Measurements from ENCODE around the gene PI3. TPM values are rescaled to one million over a fixed set of nuclear protein-coding genes. Genes with fewer than 3 reads are reported as not detected.

PI3 gene
- total RNA-seq, 1 experiment from 2014 or later: not detected

- DNase-seq (ENCODE audit: low spot score): no peak
- in situ Hi-C loops (cut with HindIII; ENCODE audit: low sequenced_read_pairs): no loop called here
Observed at GRCh38 chr20:45179166-45179565, 4.5 kb downstream of the PI3 start.

DNA sequence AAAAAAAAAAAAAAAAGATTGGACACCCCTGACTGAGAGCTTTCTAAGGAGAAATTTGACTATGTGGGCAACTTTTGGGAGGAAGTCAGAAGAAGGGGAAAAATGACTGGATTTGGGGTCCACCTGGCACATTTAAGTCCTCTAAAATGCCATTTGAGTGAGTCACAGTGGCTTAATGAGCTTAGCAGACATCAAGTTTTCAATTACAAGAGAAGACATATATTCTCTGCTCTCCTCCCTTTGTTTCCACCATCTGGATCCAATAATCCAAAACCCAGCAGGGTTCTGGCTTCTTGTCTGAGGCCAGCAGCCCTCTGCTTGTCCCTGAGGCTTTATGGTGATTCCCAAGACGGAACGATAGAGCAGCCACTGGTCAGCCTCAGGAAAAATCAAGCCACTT lies 6.9 kb downstream of the PI3 start:
- in situ Hi-C loops (cut with HindIII; ENCODE audit: low sequenced_read_pairs): no loop called here
- DNase-seq (ENCODE audit: low spot score): peak; percentile 1

DNA sequence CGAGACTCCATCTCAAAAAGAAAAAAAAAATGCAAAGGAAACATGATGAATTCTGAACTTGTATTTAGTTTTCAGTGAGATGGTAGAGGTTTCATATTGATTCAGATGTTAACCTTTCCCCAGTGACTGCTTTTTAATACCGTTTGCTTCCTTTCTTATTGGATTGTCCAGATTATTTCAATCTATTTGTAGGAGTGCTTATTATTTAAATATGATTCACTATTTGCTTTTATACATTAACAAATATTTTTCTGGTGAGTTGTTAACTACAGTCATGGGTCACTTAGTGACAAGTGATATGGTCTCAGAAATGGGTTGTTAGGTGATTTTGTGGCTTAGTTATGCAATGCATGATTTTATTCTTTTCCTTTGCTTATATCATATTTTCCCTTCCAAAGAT lies 8.4 kb downstream of the PI3 start:
- in situ Hi-C loops (cut with HindIII; ENCODE audit: low sequenced_read_pairs): no loop called here
- DNase-seq (ENCODE audit: low spot score): no peak

DNA sequence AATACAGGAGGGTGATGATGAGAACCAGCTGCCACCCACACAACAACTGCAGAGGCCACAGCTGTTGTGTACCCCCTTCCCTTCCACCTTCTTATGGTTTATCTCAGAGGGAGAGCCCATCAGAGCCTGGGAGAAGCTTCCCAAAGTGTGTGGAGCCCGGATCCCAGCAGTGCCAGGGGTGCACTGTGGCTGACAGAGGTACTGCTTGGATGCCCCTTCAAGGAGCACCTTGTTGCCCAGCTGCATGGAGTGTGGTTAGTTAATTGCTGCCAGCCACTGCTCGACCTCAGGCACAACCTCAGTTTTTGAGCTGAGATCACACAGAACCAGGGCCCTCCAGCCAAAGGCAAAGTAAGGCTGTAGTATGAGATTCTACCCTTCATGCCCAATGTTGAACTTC lies 13.0 kb downstream of the PI3 start:
- no peak for DNase-seq (ENCODE audit: low spot score)

GRCh38 chr20:45189067-45189609 lies 14.4 kb downstream of the PI3 start:
- in situ Hi-C loops (cut with HindIII; ENCODE audit: low sequenced_read_pairs): no loop called here
- no peak for DNase-seq (ENCODE audit: low spot score)

More for the DNA sequence above, 13.0 kb downstream of the PI3 start:
- in situ Hi-C loops (cut with HindIII; ENCODE audit: low sequenced_read_pairs): no loop called here

DNA sequence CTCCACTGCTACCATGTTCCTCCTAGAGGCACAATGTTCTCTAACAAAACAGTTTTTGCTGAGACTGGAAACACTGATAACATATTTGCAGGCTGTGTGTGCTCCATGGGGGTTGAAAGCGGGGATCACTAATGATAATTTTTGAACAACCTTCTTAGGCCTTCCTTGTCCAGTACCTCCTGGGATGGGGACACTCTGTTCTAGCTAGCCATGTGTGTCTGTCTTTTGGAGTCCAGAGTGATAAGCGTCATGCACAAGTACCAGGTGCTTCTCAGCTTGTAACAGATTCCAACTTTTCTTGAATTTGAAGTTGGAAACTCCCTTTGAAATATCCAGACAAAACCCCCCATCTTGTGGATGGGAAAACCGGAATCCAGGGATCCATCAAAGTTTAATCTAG lies 15.2 kb downstream of the PI3 start:
- in situ Hi-C loops (cut with HindIII; ENCODE audit: low sequenced_read_pairs): no loop called here
- DNase-seq (ENCODE audit: low spot score): no peak

DNA sequence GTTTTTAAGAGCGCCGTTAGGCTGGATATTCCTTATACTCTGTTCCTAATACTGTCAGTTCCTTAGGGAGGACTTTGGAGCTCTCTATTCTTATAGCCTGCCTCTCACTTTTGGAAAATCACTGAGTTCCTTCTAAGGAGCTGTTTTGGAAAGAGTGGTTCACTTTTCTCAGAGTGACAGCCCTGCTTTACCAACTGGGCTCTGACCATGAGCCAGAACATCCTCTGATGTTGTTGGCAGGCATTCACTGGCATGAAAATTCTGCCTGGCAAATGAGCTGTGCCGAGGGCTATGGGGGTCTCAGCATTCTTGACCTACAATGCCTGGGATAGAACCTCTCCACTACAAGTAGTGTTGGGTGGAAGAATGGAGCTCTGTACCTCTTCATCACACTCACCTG lies 17.2 kb downstream of the PI3 start:
- in situ Hi-C loops (cut with HindIII; ENCODE audit: low sequenced_read_pairs): no loop called here
- DNase-seq (ENCODE audit: low spot score): no peak

- in situ Hi-C loops (cut with HindIII; ENCODE audit: low sequenced_read_pairs): no loop called here
- no peak for DNase-seq (ENCODE audit: low spot score)
Observed at GRCh38 chr20:45193331-45193730, 18.6 kb downstream of the PI3 start.

DNA sequence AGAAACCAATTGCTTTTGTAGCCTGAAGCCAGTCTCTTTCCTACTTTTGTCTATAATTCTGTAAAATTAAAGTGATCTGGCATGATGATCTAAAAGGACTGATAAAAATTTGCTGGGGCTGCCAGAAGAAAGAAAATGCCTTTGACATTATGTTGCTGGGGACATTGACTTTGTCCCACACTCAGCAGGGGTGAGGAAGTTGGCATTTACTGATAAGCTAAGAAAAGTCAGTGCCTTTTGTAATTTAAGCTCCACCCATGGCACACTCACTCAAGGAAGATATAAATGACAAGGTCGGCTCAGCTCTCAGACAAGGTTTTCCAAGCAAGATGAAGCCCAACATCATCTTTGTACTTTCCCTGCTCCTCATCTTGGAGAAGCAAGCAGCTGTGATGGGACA lies 32.0 kb downstream of the PI3 start, which contains the start of gene SEMG1:
TSS of gene SEMG1 (plus strand) at position 309 of the 400 bp plus-strand sequence. CDS start at position 330, 21 bp downstream.
- in situ Hi-C loops (cut with HindIII; ENCODE audit: low sequenced_read_pairs): no loop called here
- DNase-seq (ENCODE audit: low spot score): no peak

GRCh38 chr20:45209924-45210323 lies 35.2 kb downstream of the PI3 start:
- no peak for DNase-seq (ENCODE audit: low spot score)
- in situ Hi-C loops (cut with HindIII; ENCODE audit: low sequenced_read_pairs): no loop called here

DNA sequence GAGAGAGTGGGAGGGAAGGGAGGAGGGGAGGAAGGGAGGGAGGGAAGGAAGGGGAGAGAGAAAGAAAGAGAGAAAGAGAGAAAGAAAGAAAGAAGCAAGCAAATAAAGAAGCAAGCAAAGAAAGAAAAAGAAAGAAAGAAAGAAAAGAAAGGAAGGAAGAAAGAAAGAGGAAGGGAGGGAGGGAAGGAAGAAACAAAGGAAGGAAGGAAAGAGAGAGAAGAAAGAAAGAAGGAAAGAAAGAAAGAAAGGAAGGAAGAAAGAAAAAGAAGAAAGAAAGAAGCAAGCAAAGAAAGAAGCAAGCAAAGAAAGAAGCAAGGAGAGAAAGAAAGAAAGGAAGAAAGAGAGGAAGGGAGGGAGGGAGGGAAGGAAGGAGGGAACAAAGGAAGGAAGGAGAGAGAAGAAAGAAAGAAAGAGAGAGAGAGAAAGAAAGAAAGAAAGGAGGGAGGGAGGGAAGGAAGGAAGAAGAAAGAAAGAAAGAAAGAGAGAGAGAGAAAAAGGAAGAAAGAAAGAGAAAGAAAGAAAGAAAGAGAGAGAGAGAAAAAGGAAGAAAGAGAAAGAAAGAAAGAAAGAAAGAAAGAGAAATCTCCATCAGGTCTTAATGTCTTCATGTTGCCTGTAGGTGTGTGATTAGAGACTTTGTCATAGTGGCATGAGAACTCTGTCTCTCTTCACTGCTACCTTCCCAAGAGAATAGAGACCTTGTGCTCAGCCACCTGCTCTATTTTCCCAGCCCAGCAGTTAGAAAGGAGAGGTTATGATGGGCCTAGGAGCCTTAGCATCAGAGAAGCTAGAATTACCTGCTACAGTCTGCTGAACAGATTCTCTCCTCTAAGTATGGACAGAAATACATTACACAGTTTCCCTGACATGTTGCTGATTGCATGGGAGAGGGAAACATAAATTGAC lies 37.1 kb downstream of the PI3 start:
- DNase-seq (ENCODE audit: low spot score): no peak
- in situ Hi-C loops (cut with HindIII; ENCODE audit: low sequenced_read_pairs): no loop called here

DNA sequence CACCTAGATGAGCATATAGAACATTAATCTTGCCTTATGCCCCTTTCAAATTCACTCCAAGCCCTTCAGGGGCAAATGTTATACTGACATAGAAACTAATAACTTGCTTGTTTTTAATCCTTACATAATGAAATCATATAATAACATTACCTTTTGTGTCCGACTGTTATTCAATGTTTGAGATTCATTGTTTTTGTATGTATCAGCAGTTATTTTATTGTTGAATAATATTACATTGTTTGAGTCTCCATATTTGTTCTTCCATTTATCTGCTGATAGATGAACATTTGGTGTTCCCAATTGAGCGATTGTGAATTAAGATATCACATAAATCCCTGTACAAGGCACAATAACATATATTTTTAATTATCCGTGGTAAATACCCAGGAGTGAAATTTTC lies 38.1 kb downstream of the PI3 start:
- no peak for DNase-seq (ENCODE audit: low spot score)
- in situ Hi-C loops (cut with HindIII; ENCODE audit: low sequenced_read_pairs): no loop called here

DNA sequence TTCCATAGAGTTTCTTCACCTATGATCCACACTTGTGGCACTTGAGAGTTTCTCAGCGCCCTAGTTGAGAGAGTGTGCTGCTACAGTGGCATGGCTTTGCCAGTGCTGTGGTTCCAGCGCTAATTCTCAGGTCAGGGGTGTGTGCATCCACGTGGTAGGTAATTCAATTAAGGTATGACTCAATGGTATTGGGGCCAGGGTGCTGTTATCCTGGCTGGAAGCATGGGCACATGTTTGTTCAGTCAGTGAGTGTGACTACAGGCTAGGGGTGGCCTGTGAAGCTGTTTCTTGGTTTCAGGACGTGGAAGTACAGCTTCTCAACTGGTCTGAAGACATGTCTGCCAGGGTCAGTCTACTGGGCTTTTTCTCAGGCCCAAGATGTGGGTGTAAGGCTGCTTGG lies 43.4 kb downstream of the PI3 start:
- no peak for DNase-seq (ENCODE audit: low spot score)
- in situ Hi-C loops (cut with HindIII; ENCODE audit: low sequenced_read_pairs): no loop called here

DNA sequence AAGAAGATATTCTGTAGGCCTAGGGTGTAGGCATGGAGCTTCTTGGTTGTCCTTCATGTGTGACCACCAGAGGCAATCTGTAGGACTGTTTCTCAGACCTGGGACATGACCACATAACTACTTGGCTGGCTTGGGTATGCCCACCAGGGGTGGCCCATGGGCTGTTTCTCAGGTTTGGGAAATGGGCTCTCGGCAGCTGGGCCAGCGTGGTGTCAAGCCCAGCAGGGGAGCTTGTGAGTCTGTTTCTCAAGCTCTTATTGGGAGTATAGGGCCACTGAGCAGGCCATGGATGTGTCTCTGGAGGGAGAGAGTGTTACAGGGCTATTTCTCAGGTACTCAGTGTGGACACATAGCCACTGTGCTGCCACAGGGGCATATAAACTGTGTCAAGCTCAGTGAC lies 43.9 kb downstream of the PI3 start:
- in situ Hi-C loops (cut with HindIII; ENCODE audit: low sequenced_read_pairs): no loop called here
- DNase-seq (ENCODE audit: low spot score): no peak

DNA sequence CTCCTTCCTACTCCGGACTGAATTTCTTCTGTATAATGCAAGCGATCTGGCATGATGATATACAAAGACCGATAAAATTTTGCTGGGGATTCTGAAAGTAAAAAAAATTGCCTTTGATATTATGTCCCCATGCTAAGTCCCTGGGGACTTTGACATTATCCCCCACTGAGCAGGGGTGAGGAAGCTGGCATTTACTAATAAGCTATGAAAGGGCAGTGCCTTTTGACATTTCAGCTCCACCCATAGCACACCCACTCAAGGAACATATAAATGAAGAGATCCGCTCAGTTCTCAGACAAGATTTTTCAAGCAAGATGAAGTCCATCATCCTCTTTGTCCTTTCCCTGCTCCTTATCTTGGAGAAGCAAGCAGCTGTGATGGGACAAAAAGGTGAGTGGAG lies 46.4 kb downstream of the PI3 start, which contains the start of gene SEMG2:
TSS of gene SEMG2 (plus strand) at position 298 of the 400 bp plus-strand sequence. CDS start at position 315, 17 bp downstream.
- in situ Hi-C loops (cut with HindIII; ENCODE audit: low sequenced_read_pairs): no loop called here
- DNase-seq (ENCODE audit: low spot score): no peak

DNA sequence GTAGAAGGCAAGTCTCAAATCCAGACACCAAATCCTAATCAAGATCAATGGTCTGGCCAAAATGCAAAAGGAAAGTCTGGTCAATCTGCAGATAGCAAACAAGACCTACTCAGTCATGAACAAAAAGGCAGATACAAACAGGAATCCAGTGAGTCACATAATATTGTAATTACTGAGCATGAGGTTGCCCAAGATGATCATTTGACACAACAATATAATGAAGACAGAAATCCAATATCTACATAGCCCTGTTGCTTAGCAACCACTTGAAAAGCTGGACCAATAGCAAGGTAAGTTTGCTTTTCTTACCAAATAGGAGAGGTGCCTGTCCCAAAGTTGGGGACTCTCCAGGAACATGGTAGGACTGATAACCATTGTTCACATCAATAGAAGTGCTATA lies 48.4 kb downstream of the PI3 start:
- in situ Hi-C loops (cut with HindIII; ENCODE audit: low sequenced_read_pairs): no loop called here
- DNase-seq (ENCODE audit: low spot score): no peak

Other genes starting within 250 kb of the PI3 start
- gene TOMM34, start 214.5 kb upstream of the PI3 start, total RNA-seq (2014; rRNA removed; shearing (Covaris generic)): 22.7 and 42.0 TPM in 2 replicates
- gene STK4, start 208.4 kb upstream of the PI3 start, total RNA-seq (2014; rRNA removed; shearing (Covaris generic)): 9.3 and 11.1 TPM in 2 replicates
- gene KCNS1, start 73.8 kb upstream of the PI3 start, total RNA-seq (2014; rRNA removed; shearing (Covaris generic)): not detected in 2 replicates
- not detected in 2 replicates for gene WFDC5, start 59.7 kb upstream of the PI3 start, total RNA-seq (2014; rRNA removed; shearing (Covaris generic))
- not detected in 2 replicates for gene WFDC12, start 50.4 kb upstream of the PI3 start, total RNA-seq (2014; rRNA removed; shearing (Covaris generic))
- gene SEMG1, start 32.1 kb downstream of the PI3 start, total RNA-seq (2014; rRNA removed; shearing (Covaris generic)): not detected in 2 replicates
- not detected in 2 replicates for gene SEMG2, start 46.5 kb downstream of the PI3 start, total RNA-seq (2014; rRNA removed; shearing (Covaris generic))
- gene SLPI, start 79.7 kb downstream of the PI3 start, total RNA-seq (2014; rRNA removed; shearing (Covaris generic)): not detected in 2 replicates
- gene RBPJL, start 131.9 kb downstream of the PI3 start, total RNA-seq (2014; rRNA removed; shearing (Covaris generic)): not detected in 2 replicates
- not detected in 2 replicates for gene MATN4, start 133.4 kb downstream of the PI3 start, total RNA-seq (2014; rRNA removed; shearing (Covaris generic))
- gene SDC4, start 173.5 kb downstream of the PI3 start, total RNA-seq (2014; rRNA removed; shearing (Covaris generic)): 16.4 and 24.7 TPM in 2 replicates
- 13.0 and 21.9 TPM in 2 replicates for gene SYS1, start 188.3 kb downstream of the PI3 start, total RNA-seq (2014; rRNA removed; shearing (Covaris generic))
- gene TP53TG5, start 203.4 kb downstream of the PI3 start, total RNA-seq (2014; rRNA removed; shearing (Covaris generic)): not detected in 2 replicates
- gene DBNDD2, start 233.4 kb downstream of the PI3 start, total RNA-seq (2014; rRNA removed; shearing (Covaris generic)): 0.86 and 5.7 TPM in 2 replicates
- 25.2 and 31.0 TPM in 2 replicates for gene PIGT, start 241.2 kb downstream of the PI3 start, total RNA-seq (2014; rRNA removed; shearing (Covaris generic))